GM10847 (cell line): Measurements from ENCODE around the gene AMIGO1.

Source experiments
- POLR2A ChIP-seq: IDR thresholded peaks from 2 replicates; pipeline ENCODE4 v1.6.1; 2011; ENCODE audit not compliant: insufficient read length; ENCODE audit errors: extremely low read depth

Gene AMIGO1

GRCh38 chr1:109466452-109467300, 42.9 kb downstream of the AMIGO1 start, which contains the start of gene SYPL2:
Gene SYPL2, plus strand, starts transcription at chr1:109466546. Its CDS starts 298 bp downstream, at chr1:109466844.
- no peak for TF ChIP-seq POLR2A

DNA sequence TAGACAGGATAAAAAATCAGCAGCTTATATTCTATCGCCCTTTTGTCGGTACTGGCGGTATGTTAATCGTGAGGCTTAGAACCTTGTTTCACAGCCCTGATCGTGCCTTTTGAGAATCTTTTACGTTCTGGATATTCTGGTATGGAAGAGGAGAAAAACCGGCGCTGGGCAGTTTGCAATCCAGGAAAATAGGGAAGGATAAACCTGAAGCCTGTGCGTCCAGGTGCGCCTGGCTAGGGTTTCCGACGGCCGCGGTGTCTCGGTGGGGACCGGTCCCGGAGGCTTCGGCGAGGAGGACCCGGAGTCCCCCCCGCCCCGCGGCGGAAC, 43.4 kb downstream of the AMIGO1 start:
- no peak for TF ChIP-seq POLR2A

GRCh38 chr1:109457819-109458218, 51.7 kb downstream of the AMIGO1 start:
- TF ChIP-seq POLR2A: no peak

GRCh38 chr1:109454497-109455133, 54.9 kb downstream of the AMIGO1 start:
- no peak for TF ChIP-seq POLR2A
